Upper lobe of left lung (tissue), 4 donors: ENCODE results near the gene CBLIF.

ENCODE experiments used
- EP300 ChIP-seq, 4 donors: sonication (generic); formaldehyde crosslinking; IDR thresholded peaks; one replicate each; pipeline ENCODE4 v1.5.1; 2017; ENCODE audit warnings: antibody characterized with exemption in 4 of 4, control low read depth in 2 of 4
- POLR2A ChIP-seq, 4 donors: fragments of 450-650 bp; IDR thresholded peaks; one replicate each; pipeline ENCODE4 v1.5.1; 2016 to 2017; ENCODE audit warnings: antibody characterized with exemption in 4 of 4, mild to moderate bottlenecking in 2 of 4
- TF ChIP-seq, protein P1 (sequence below), 6 experiments: fragments of 450-650 bp in 4 of 6; fragments of 200-600 bp in 2 of 6; sonication (generic) in 2 of 6; IDR thresholded peaks; one replicate each; pipeline ENCODE4 v1.5.1; 2016 to 2019; ENCODE audit warnings: antibody characterized with exemption in 6 of 6

DNA sequence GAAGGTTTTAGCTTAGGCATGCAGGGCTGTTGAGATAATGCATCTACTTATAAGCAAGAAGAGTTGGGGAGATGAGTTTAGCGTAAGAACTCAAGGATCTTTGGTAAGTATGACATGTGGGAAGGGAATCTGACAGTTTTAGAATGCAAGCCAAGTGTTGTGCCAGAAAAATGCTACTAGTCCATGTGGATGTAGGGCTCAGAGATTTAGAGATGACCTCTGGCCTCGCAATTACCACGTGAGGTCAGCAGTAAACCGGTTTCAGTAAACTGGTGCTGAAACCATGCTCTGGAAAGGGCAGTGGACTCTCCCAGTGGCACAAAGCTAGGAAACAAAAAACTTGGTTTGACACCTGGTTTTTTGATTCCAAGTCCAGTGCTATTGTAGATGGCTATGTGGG is 53.7 kb downstream of the CBLIF start:
- TF ChIP-seq, protein P1, sequence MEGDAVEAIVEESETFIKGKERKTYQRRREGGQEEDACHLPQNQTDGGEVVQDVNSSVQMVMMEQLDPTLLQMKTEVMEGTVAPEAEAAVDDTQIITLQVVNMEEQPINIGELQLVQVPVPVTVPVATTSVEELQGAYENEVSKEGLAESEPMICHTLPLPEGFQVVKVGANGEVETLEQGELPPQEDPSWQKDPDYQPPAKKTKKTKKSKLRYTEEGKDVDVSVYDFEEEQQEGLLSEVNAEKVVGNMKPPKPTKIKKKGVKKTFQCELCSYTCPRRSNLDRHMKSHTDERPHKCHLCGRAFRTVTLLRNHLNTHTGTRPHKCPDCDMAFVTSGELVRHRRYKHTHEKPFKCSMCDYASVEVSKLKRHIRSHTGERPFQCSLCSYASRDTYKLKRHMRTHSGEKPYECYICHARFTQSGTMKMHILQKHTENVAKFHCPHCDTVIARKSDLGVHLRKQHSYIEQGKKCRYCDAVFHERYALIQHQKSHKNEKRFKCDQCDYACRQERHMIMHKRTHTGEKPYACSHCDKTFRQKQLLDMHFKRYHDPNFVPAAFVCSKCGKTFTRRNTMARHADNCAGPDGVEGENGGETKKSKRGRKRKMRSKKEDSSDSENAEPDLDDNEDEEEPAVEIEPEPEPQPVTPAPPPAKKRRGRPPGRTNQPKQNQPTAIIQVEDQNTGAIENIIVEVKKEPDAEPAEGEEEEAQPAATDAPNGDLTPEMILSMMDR (IDR thresholded peaks at IDR 0.05) = no peak
- TF ChIP-seq EP300 (IDR thresholded peaks at IDR 0.05) = no peak
- no peak for TF ChIP-seq POLR2A (IDR thresholded peaks at IDR 0.05)
